ENCODE measurements around the gene VSTM2B. TPM values are rescaled to one million over a fixed set of nuclear protein-coding genes. Genes with fewer than 3 reads are reported as not detected.

VSTM2B gene
- total RNA-seq, 1 experiment from 2014 or later: 0.31 TPM

DNA sequence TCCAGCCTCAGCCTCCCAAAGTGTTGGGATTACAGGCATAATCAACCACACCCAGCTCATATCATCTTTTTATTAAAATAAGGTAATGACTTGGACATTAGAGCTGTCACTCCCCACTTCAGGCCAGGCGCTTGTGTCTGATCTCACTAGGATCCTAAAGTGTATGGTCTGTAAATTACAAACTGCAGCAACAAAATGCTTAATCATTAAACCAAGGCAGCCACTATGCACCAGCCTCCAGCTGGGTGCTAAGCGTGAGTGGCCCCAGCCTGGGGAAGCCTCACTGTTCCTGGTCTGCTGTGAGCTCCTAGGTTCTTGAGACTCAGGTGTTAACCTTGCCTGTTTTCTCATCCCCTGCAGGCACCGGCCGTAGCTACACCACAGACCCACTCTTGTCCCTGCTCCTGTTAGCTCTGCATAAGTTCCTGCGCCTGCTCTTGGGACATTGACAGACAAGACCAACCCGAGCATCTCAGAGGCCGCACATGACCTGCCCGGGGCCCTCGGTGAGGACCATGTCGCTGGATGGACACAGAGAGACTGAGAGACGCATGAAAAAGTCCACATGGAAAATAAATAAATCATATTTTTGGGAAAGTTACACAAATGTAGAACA lies 37.8 kb downstream of the VSTM2B start:
- no peak overlapping the region for H3K56ac ChIP-seq (ENCODE audit: insufficient read length, low read depth, low read length)
- Mint-ChIP-seq H3K9me3 (peaks cover 10 to 13% of the 10 kb centered on the region in 2 experiments; a peak in 4 of 5 replicates), H3K27me3 (ENCODE audit: low read depth) (peaks cover 27% of the 10 kb centered on the region), H3K4me1 (peaks cover 4 to 8% of the 10 kb centered on the region in 2 experiments), H3K4me3 (no peak overlapping the region), H3K36me3 (ENCODE audit: insufficient read depth in 1 of 3, low read depth in 3 of 3) (peaks cover 2 to 4% (median 4%) of the 10 kb centered on the region in 3 experiments; a peak in 6 of 7 replicates), H3K27ac (0 out of 7 replicates have a peak overlapping the region, but pooled peaks of 1 of the 3 experiments have one; percentile 22)
- H3K4me1 ChIP-seq (ENCODE audit: insufficient read depth, low read length): no peaks in the 10 kb centered on the region; the same call in 1 of the 2 replicates
- no peaks in the 10 kb centered on the region for H3K27me3 ChIP-seq (ENCODE audit: insufficient read depth, low read length)
- no peak overlapping the region for H2BK20ac ChIP-seq (ENCODE audit: low read depth, low read length, poor library complexity, severe bottlenecking)
- no peak overlapping the region for H2BK5ac ChIP-seq (ENCODE audit: insufficient read length, low read length)
- no peak overlapping the region for H3K4me2 ChIP-seq (ENCODE audit: insufficient read depth, insufficient read length, low read length)
- H3K18ac ChIP-seq (ENCODE audit: insufficient read length, low read depth, low read length): no peak overlapping the region
- no peak overlapping the region for H3K23ac ChIP-seq (ENCODE audit: insufficient read length, low read depth, low read length)
- H3K9me3 ChIP-seq (ENCODE audit: control insufficient read depth, low read depth, low read length): peaks cover 6% of the 10 kb centered on the region
- no peak overlapping the region for H2BK12ac ChIP-seq (ENCODE audit: insufficient read length, low read depth, low read length)
- H2AK5ac ChIP-seq (ENCODE audit: insufficient read length, low read length): no peak overlapping the region
- no peak overlapping the region for H2BK120ac ChIP-seq (ENCODE audit: low read depth, low read length, poor library complexity, severe bottlenecking)
- H3K79me2 ChIP-seq (ENCODE audit: insufficient read depth, low read length): no peaks in the 10 kb centered on the region
- no peaks in the 10 kb centered on the region for H4K20me1 ChIP-seq (ENCODE audit: control insufficient read depth, insufficient read depth, insufficient read length)
- no peak for TF ChIP-seq CTCF (conservative IDR thresholded peaks at IDR 0.05)
- no peak overlapping the region for H2AFZ ChIP-seq (ENCODE audit: low read length)
- no CpG with 5 or more reads among the region's 11 CpGs for WGBS (ENCODE audit: extremely low coverage, insufficient read length, low lambda C conversion rate)
- DNase-seq: no peak
- no peaks in the 10 kb centered on the region for H3K79me1 ChIP-seq (ENCODE audit: insufficient read depth, low read depth, low read length, poor library complexity, severe bottlenecking)
- no peak overlapping the region for H3T11ph ChIP-seq (ENCODE audit: low read length)
- no peaks in the 10 kb centered on the region for H3K23me2 ChIP-seq (ENCODE audit: insufficient read length, low read depth, low read length, poor library complexity, severe bottlenecking)
- H4K91ac ChIP-seq (ENCODE audit: insufficient read length, low read depth, low read length): no peak overlapping the region
- no peak overlapping the region for H4K5ac ChIP-seq (ENCODE audit: insufficient read length, low read depth, low read length)
- no peak overlapping the region for H3K27ac ChIP-seq (ENCODE audit: insufficient read length, low read depth, low read length)
- no peak overlapping the region for H3K14ac ChIP-seq (ENCODE audit: insufficient read depth, low read length)
- H3K4ac ChIP-seq (ENCODE audit: low read depth, low read length): no peak overlapping the region
- H2BK15ac ChIP-seq (ENCODE audit: low read depth, low read length): no peak overlapping the region
- no peak overlapping the region for H3K9ac ChIP-seq (ENCODE audit: extremely low read depth, insufficient read length, low read length)
- no peak overlapping the region for H4K8ac ChIP-seq (replicated peaks; ENCODE audit: insufficient read length, low read depth, low read length)
